ENCODE measurements around the gene KIF13A.

KIF13A gene

GRCh38 chr6:17987447-17987696, at the start of gene KIF13A:
TSS of gene KIF13A (minus strand) at chr6:17987635. CDS start at chr6:17987463, 172 bp downstream.
- Histone ChIP-seq H3K9ac (ENCODE audit: insufficient read length) (peak within 1 kb of the TSS; percentile 73), H3K36me3 (ENCODE audit: insufficient read depth, low read length) (no peaks in the 10 kb centered on the region), H3K4me3 (peak within 1 kb of the TSS; percentile 89), H3K27ac (no peak within 1 kb of the TSS), H3K9me3 (ENCODE audit: low read depth, low read length) (no peaks in the 10 kb centered on the region)
- no peak for TF ChIP-seq FOXP2 (optimal IDR thresholded peaks at IDR 0.05; ENCODE audit: control extremely low read depth, extremely low read length, insufficient read depth)
- TF ChIP-seq POLR2AphosphoS5 (IDR thresholded peaks at IDR 0.05; ENCODE audit: borderline replicate concordance, low read depth, low read length) = no peak
- TF ChIP-seq EZH2 (IDR thresholded peaks at IDR 0.05) = no peak
- no peak for DNase-seq (ENCODE audit: low read depth, low spot score)

- DNase-seq (ENCODE audit: low read depth, low spot score) = no peak
- TF ChIP-seq FOXP2 (optimal IDR thresholded peaks at IDR 0.05; ENCODE audit: control extremely low read depth, extremely low read length, insufficient read depth) (no peak), EZH2 (IDR thresholded peaks at IDR 0.05) (no peak), POLR2AphosphoS5 (IDR thresholded peaks at IDR 0.05; ENCODE audit: borderline replicate concordance, low read depth, low read length) (no peak)
- Histone ChIP-seq H3K4me3 (no peak overlapping the region), H3K9ac (ENCODE audit: insufficient read length) (no peak overlapping the region), H3K27ac (no peak overlapping the region), H3K9me3 (ENCODE audit: low read depth, low read length) (no peaks in the 10 kb centered on the region; the same call in 1 of the 2 replicates), H3K36me3 (ENCODE audit: insufficient read depth, low read length) (no peaks in the 10 kb centered on the region)
These were observed 49.3 kb upstream of the KIF13A start for GRCh38 chr6:18036781-18037180.

DNA sequence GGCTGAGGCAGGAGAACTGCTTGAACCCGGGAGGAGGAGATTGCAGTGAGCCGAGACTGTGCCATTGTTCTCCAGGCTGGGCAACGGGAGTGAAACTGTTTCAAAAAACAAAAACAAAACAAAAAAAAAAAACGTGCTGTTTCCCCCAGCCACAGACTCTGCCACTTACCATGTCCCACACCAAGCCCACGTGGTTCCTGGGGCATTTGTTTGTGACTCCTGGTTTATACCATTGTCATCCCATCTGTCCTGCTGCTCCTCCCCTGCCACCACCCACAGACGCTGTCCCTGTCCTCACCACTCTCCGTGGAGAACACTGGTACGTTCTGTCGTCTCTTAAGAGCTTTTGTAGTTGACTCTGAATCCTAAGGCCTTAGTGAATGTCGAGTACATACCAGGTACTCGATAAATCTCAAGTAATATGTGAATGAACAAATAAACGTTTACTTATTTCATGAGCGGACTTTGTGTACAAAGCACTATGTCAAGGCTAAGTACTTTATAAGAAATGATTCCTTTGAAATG, 48.0 kb upstream of the KIF13A start:
- no peak for DNase-seq (ENCODE audit: low read depth, low spot score)
- H3K36me3 ChIP-seq (ENCODE audit: insufficient read depth, low read length) = no peaks in the 10 kb centered on the region
- H3K9ac ChIP-seq (ENCODE audit: insufficient read length) = no peak overlapping the region
- H3K27ac ChIP-seq = no peak overlapping the region
- H3K4me3 ChIP-seq = no peak overlapping the region
- TF ChIP-seq POLR2AphosphoS5 (IDR thresholded peaks at IDR 0.05; ENCODE audit: borderline replicate concordance, low read depth, low read length) = no peak
- TF ChIP-seq FOXP2 (optimal IDR thresholded peaks at IDR 0.05; ENCODE audit: control extremely low read depth, extremely low read length, insufficient read depth) = no peak
- no peak for TF ChIP-seq EZH2 (IDR thresholded peaks at IDR 0.05)
- no peaks in the 10 kb centered on the region; the same call in 1 of the 2 replicates for H3K9me3 ChIP-seq (ENCODE audit: low read depth, low read length)

DNA sequence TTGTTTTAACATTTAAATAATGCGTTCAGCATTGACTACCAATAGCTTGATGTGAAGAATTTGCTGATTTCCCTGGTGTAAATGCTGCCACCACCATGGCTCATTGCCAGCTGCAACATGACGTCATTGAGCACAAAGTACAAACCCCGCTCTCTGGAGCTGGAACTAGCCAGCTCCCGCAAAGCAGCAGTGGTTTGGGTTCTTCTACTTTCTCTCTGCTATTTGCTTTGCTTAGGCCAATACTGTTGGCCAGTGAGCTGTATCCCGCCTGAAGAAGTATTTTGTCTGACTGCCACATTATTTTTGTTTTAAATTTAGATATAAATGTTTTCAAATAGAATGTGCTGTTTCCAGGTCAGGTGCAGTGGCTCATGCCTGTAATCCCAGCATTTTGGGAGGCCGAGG, 47.4 kb upstream of the KIF13A start:
- Histone ChIP-seq H3K9ac (ENCODE audit: insufficient read length) (no peak overlapping the region), H3K27ac (no peak overlapping the region), H3K9me3 (ENCODE audit: low read depth, low read length) (no peaks in the 10 kb centered on the region; the same call in 1 of the 2 replicates), H3K4me3 (no peak overlapping the region), H3K36me3 (ENCODE audit: insufficient read depth, low read length) (no peaks in the 10 kb centered on the region)
- TF ChIP-seq FOXP2 (optimal IDR thresholded peaks at IDR 0.05; ENCODE audit: control extremely low read depth, extremely low read length, insufficient read depth) (no peak), EZH2 (IDR thresholded peaks at IDR 0.05) (no peak), POLR2AphosphoS5 (IDR thresholded peaks at IDR 0.05; ENCODE audit: borderline replicate concordance, low read depth, low read length) (no peak)
- no peak for DNase-seq (ENCODE audit: low read depth, low spot score)

GRCh38 chr6:18031680-18032256, 44.3 kb upstream of the KIF13A start:
- H3K27ac ChIP-seq = no peak overlapping the region
- H3K36me3 ChIP-seq (ENCODE audit: insufficient read depth, low read length) = no peaks in the 10 kb centered on the region
- TF ChIP-seq EZH2 (IDR thresholded peaks at IDR 0.05) (no peak), FOXP2 (optimal IDR thresholded peaks at IDR 0.05; ENCODE audit: control extremely low read depth, extremely low read length, insufficient read depth) (no peak), POLR2AphosphoS5 (IDR thresholded peaks at IDR 0.05; ENCODE audit: borderline replicate concordance, low read depth, low read length) (no peak)
- no peak overlapping the region for H3K4me3 ChIP-seq
- DNase-seq (ENCODE audit: low read depth, low spot score) = no peak
- no peaks in the 10 kb centered on the region for H3K9me3 ChIP-seq (ENCODE audit: low read depth, low read length)
- H3K9ac ChIP-seq (ENCODE audit: insufficient read length) = no peak overlapping the region

- no peaks in the 10 kb centered on the region for H3K36me3 ChIP-seq (ENCODE audit: insufficient read depth, low read length)
- H3K4me3 ChIP-seq = no peak overlapping the region
- H3K27ac ChIP-seq = no peak overlapping the region
- TF ChIP-seq POLR2AphosphoS5 (IDR thresholded peaks at IDR 0.05; ENCODE audit: borderline replicate concordance, low read depth, low read length) (no peak), EZH2 (IDR thresholded peaks at IDR 0.05) (no peak), FOXP2 (optimal IDR thresholded peaks at IDR 0.05; ENCODE audit: control extremely low read depth, extremely low read length, insufficient read depth) (no peak)
- H3K9ac ChIP-seq (ENCODE audit: insufficient read length) = no peak overlapping the region
- DNase-seq (ENCODE audit: low read depth, low spot score) = no peak
- no peaks in the 10 kb centered on the region for H3K9me3 ChIP-seq (ENCODE audit: low read depth, low read length)
These were observed 43.8 kb upstream of the KIF13A start for GRCh38 chr6:18031189-18031588.

DNA sequence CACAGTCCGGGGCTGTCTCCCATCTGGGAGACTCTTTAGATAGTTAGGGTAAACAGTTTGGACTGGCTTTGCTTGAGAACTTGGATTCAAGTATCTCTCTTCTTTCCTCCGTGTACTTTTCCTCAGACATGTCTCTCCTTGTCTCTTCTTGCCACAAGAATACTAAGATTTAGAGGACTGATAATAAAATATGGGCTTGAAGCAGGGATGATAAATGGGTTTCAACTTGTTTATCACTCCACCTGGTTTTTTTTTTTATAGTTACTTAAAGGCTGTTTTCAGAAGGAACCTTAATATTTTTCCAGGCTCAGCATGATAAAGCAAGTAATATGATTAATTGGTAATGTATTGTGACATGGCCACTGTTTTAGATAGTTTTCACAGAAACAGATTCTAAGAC, 40.9 kb upstream of the KIF13A start:
- TF ChIP-seq POLR2AphosphoS5 (IDR thresholded peaks at IDR 0.05; ENCODE audit: borderline replicate concordance, low read depth, low read length) (no peak), FOXP2 (optimal IDR thresholded peaks at IDR 0.05; ENCODE audit: control extremely low read depth, extremely low read length, insufficient read depth) (no peak), EZH2 (IDR thresholded peaks at IDR 0.05) (no peak)

DNA sequence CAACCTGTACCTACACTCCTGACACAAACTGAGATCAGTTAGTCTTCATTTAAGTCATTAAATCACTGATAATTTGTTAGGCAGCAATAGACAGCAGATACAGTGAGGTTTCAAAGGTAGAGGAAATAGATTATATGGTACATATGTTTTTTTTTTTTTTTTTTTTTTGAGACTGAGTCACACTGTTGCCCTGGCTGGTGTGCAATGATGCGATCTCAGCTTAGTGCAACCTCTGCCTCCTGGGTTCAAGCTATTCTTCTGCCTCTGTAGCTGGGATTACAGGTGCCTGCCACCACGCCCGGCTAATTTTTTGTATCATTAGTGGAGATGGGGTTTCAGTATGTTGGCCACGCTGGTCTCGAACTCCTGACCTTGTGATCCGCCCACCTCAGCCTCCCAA, 38.2 kb upstream of the KIF13A start:
- Histone ChIP-seq H3K9ac (ENCODE audit: insufficient read length) (no peak overlapping the region), H3K4me3 (no peak overlapping the region), H3K9me3 (ENCODE audit: low read depth, low read length) (no peaks in the 10 kb centered on the region), H3K27ac (no peak overlapping the region), H3K36me3 (ENCODE audit: insufficient read depth, low read length) (no peaks in the 10 kb centered on the region)
- TF ChIP-seq FOXP2 (optimal IDR thresholded peaks at IDR 0.05; ENCODE audit: control extremely low read depth, extremely low read length, insufficient read depth) = no peak
- TF ChIP-seq EZH2 (IDR thresholded peaks at IDR 0.05) = no peak
- TF ChIP-seq POLR2AphosphoS5 (IDR thresholded peaks at IDR 0.05; ENCODE audit: borderline replicate concordance, low read depth, low read length) = no peak
- no peak for DNase-seq (ENCODE audit: low read depth, low spot score)

More for the DNA sequence above, 40.9 kb upstream of the KIF13A start:
- no peak for DNase-seq (ENCODE audit: low read depth, low spot score)
- no peak overlapping the region for H3K4me3 ChIP-seq
- H3K27ac ChIP-seq = no peak overlapping the region
- no peaks in the 10 kb centered on the region for H3K36me3 ChIP-seq (ENCODE audit: insufficient read depth, low read length)
- no peak overlapping the region for H3K9ac ChIP-seq (ENCODE audit: insufficient read length)
- no peaks in the 10 kb centered on the region for H3K9me3 ChIP-seq (ENCODE audit: low read depth, low read length)

- no peak for DNase-seq (ENCODE audit: low read depth, low spot score)
- Histone ChIP-seq H3K36me3 (ENCODE audit: insufficient read depth, low read length) (no peaks in the 10 kb centered on the region), H3K9ac (ENCODE audit: insufficient read length) (no peak overlapping the region), H3K27ac (no peak overlapping the region), H3K4me3 (no peak overlapping the region), H3K9me3 (ENCODE audit: low read depth, low read length) (no peaks in the 10 kb centered on the region)
- TF ChIP-seq FOXP2 (optimal IDR thresholded peaks at IDR 0.05; ENCODE audit: control extremely low read depth, extremely low read length, insufficient read depth) (no peak), POLR2AphosphoS5 (IDR thresholded peaks at IDR 0.05; ENCODE audit: borderline replicate concordance, low read depth, low read length) (no peak)
These were observed 37.4 kb upstream of the KIF13A start for GRCh38 chr6:18024876-18025275.

All from SK-N-MC (cell line).